Breast epithelium (tissue), 4 donors: ENCODE data around the gene PTF1A. TPM values are rescaled to one million over a fixed set of nuclear protein-coding genes. Genes with fewer than 3 reads are reported as not detected.

ENCODE experiments used
- DNase-seq, 2 donors: peaks; one replicate each; pipeline ENCODE4 v3.0.0-alpha.2; 2019; ENCODE audit warnings: low spot score in 2 of 2
- H3K27ac ChIP-seq, 2 donors: fragments of 200-600 bp; sonication (generic) in 1 of 2; one replicate each; pipeline ENCODE4 v1.5.1; 2016 to 2019; ENCODE audit warnings: mild to moderate bottlenecking in 1 of 2
- H3K27me3 ChIP-seq, 2 donors: fragments of 200-600 bp; sonication (generic) in 1 of 2; one replicate each; pipeline versions ENCODE4 v1.5.1 to v1.6.0; 2017 to 2019; ENCODE audit warnings: control low read depth in 1 of 2, mild to moderate bottlenecking in 1 of 2
- H3K36me3 ChIP-seq: fragments of 200-600 bp; one replicate; pipeline ENCODE4 v1.5.1; 2019
- H3K4me1 ChIP-seq, 2 donors: fragments of 200-600 bp; sonication (generic); one replicate each; pipeline ENCODE4 v1.5.1; 2016 to 2019; ENCODE audit warnings: control low read depth in 1 of 2
- H3K4me3 ChIP-seq, 3 donors: fragments of 200-600 bp; sonication (generic); 1 replicate in 2 of 3; 2 replicates in 1 of 3; pipeline ENCODE4 v1.5.1; 2016 to 2019; ENCODE audit warnings: mild to moderate bottlenecking in 3 of 3, moderate library complexity in 2 of 3
- H3K9me3 ChIP-seq, 2 donors: fragments of 200-600 bp; sonication (generic) in 1 of 2; one replicate each; pipeline ENCODE4 v1.5.1; 2016 to 2019; ENCODE audit warnings: control low read depth in 1 of 2
- POLR2A ChIP-seq: fragments of 450-650 bp; IDR thresholded peaks from one replicate; pipeline ENCODE4 v1.6.1; 2016; ENCODE audit warnings: antibody characterized with exemption, mild to moderate bottlenecking, moderate library complexity
- POLR2AphosphoS5 ChIP-seq, 3 donors: sonication (generic); formaldehyde crosslinking; IDR thresholded peaks; one replicate each; pipeline ENCODE4 v1.6.1; 2017; ENCODE audit warnings: antibody characterized with exemption in 3 of 3
- intact Hi-C: fragments of 100-400 bp; cut with DNase I; formaldehyde crosslinking; loops from one replicate; pipeline ENCODE4 v1.15.1; 2023; ENCODE audit warnings: low total_unique reads
- total RNA-seq, 3 donors: library from RNA; depleted of rRNA; stranded (reverse); fragments of >200 nt; gene quantifications; one replicate each; pipeline ENCODE4 v1.1.0, GENCODE V29; 2016
- TF ChIP-seq, protein P1 (sequence below), 3 donors: fragments of 450-650 bp; IDR thresholded peaks; one replicate each; pipeline ENCODE4 v1.5.1; 2016 to 2017; ENCODE audit warnings: antibody characterized with exemption in 3 of 3, mild to moderate bottlenecking in 3 of 3, moderate library complexity in 3 of 3

The PTF1A gene
- total RNA-seq, 3 donors from 2014 or later, result not detected

DNA sequence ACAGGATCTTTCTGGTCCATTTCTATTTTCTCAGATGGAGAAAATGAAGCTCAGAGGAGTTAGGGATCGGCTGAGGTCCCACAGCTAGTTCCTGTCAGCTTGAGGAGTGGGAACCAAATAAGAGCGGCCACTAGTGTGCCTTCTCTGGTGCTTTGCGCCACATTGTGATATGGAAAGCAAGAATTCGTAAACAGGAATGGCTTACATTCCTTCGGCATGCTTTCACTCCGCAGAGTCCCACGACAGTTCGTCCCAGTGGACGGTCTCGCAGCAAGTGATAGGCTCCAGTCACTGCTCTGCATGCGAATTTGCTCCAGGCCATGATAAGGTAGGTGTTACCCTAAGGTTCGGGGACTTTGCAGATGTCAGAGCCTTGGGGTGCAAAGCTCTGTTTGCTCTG, 41.5 kb upstream of the PTF1A start:
- no peaks in the 10 kb centered on the region for H3K36me3 ChIP-seq
- no peak for DNase-seq
- H3K27me3 ChIP-seq, result no peaks in the 10 kb centered on the region
- TF ChIP-seq POLR2AphosphoS5 (IDR thresholded peaks at IDR 0.05) (no peak), POLR2A (no peak)
- TF ChIP-seq, protein P1, sequence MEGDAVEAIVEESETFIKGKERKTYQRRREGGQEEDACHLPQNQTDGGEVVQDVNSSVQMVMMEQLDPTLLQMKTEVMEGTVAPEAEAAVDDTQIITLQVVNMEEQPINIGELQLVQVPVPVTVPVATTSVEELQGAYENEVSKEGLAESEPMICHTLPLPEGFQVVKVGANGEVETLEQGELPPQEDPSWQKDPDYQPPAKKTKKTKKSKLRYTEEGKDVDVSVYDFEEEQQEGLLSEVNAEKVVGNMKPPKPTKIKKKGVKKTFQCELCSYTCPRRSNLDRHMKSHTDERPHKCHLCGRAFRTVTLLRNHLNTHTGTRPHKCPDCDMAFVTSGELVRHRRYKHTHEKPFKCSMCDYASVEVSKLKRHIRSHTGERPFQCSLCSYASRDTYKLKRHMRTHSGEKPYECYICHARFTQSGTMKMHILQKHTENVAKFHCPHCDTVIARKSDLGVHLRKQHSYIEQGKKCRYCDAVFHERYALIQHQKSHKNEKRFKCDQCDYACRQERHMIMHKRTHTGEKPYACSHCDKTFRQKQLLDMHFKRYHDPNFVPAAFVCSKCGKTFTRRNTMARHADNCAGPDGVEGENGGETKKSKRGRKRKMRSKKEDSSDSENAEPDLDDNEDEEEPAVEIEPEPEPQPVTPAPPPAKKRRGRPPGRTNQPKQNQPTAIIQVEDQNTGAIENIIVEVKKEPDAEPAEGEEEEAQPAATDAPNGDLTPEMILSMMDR (IDR thresholded peaks at IDR 0.05), result no peak
- H3K27ac ChIP-seq, result no peak overlapping the region
- H3K9me3 ChIP-seq, result no peaks in the 10 kb centered on the region
- H3K4me3 ChIP-seq, result no peak overlapping the region
- no peaks in the 10 kb centered on the region for H3K4me1 ChIP-seq
- intact Hi-C loops, result no loop called here

- no peaks in the 10 kb centered on the region for H3K9me3 ChIP-seq
- H3K4me1 ChIP-seq, result no peaks in the 10 kb centered on the region
- no peak overlapping the region for H3K4me3 ChIP-seq
- DNase-seq, result no peak
- H3K27me3 ChIP-seq, result no peaks in the 10 kb centered on the region
- intact Hi-C loops, result no loop called here
- TF ChIP-seq, protein P1 (IDR thresholded peaks at IDR 0.05), result no peak
- TF ChIP-seq POLR2AphosphoS5 (IDR thresholded peaks at IDR 0.05) (no peak), POLR2A (no peak)
- H3K36me3 ChIP-seq, result no peaks in the 10 kb centered on the region
- H3K27ac ChIP-seq, result no peak overlapping the region
Observed at GRCh38 chr10:23151071-23151470, 41.0 kb upstream of the PTF1A start.

DNA sequence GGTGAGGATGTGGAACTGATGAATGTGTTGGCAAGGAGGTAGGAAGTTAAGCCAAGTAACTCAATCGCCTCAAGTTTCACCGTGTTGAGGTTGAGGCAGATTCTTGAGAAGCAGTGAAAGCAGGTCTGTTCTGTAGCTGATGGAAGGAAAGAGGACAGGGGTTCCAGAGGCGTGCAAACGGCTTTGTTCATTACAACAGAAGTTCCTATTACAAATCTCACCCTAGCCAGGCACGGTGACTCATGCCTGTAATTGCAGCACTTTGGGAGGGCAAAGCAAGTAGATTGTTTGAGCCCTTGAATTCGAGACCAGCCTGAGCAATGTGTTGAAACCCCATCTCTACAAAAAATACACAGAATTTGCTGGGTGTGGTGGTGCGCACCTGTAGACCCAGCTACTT, 36.9 kb upstream of the PTF1A start:
- peaks cover 0 to 15% of the 10 kb centered on the region in 2 donors for H3K27me3 ChIP-seq
- no peak for DNase-seq
- TF ChIP-seq, protein P1 (IDR thresholded peaks at IDR 0.05), result no peak
- no peak for TF ChIP-seq POLR2AphosphoS5 (IDR thresholded peaks at IDR 0.05)
- no peak for TF ChIP-seq POLR2A
- H3K4me1 ChIP-seq, result no peaks in the 10 kb centered on the region
- no peaks in the 10 kb centered on the region for H3K36me3 ChIP-seq
- intact Hi-C loops, result no loop called here
- H3K27ac ChIP-seq, result no peak overlapping the region
- no peak overlapping the region for H3K4me3 ChIP-seq
- H3K9me3 ChIP-seq, result no peaks in the 10 kb centered on the region

GRCh38 chr10:23156447-23157150, 35.5 kb upstream of the PTF1A start:
- Histone ChIP-seq H3K36me3 (no peaks in the 10 kb centered on the region), H3K4me1 (no peaks in the 10 kb centered on the region), H3K4me3 (no peak overlapping the region), H3K27ac (no peak overlapping the region), H3K27me3 (peaks cover 0 to 15% of the 10 kb centered on the region in 2 donors), H3K9me3 (no peaks in the 10 kb centered on the region)
- no peak for TF ChIP-seq POLR2AphosphoS5 (IDR thresholded peaks at IDR 0.05)
- TF ChIP-seq, protein P1 (IDR thresholded peaks at IDR 0.05), result no peak
- no peak for TF ChIP-seq POLR2A
- DNase-seq, result no peak
- intact Hi-C loops, result no loop called here

GRCh38 chr10:23157239-23157681, 34.9 kb upstream of the PTF1A start:
- Histone ChIP-seq H3K9me3 (no peaks in the 10 kb centered on the region), H3K36me3 (no peaks in the 10 kb centered on the region), H3K27ac (no peak overlapping the region), H3K27me3 (peaks cover 0 to 15% of the 10 kb centered on the region in 2 donors), H3K4me3 (no peak overlapping the region), H3K4me1 (no peaks in the 10 kb centered on the region)
- TF ChIP-seq, protein P1 (IDR thresholded peaks at IDR 0.05), result no peak
- TF ChIP-seq POLR2AphosphoS5 (IDR thresholded peaks at IDR 0.05), result no peak
- TF ChIP-seq POLR2A, result no peak
- intact Hi-C loops, result no loop called here
- DNase-seq, result no peak
